HepG2 (cell line): ENCODE results near the gene XPR1. TPM values are rescaled to one million over a fixed set of nuclear protein-coding genes. Genes with fewer than 3 reads are reported as not detected.

ENCODE experiments used
- ATAC-seq: fragments of 200-7000 bp; cut with Tn5 transposase; 3 replicates; pipeline ENCODE4 v1.9.1; 2020; ENCODE audit warnings: mild to moderate bottlenecking, moderate library complexity
- BruUV-seq: library from RNA; stranded (reverse); fragments of 400-500 nt; replicated peaks from 2 replicates; lab custom pipeline; 2021; lab: Mats Ljungman, UMichigan
- CTCF ChIA-PET: fragments of 300-600 bp; formaldehyde crosslinking; extraction: SDS; loops from one replicate; lab custom pipeline; 2021; ENCODE audit warnings: low total read pairs, inconsistent platforms, low intra/inter-chr PET ratio; lab: Yijun Ruan, JAX
- POLR2A ChIA-PET: fragments of 350-600 bp; sonication (Branson Sonifier 250); formaldehyde crosslinking; loops from one replicate; lab custom pipeline; 2020; ENCODE audit warnings: antibody characterized with exemption, inconsistent platforms; lab: Yijun Ruan, JAX
- DNase-seq: peaks from one replicate; pipeline ENCODE4 v3.0.0-alpha.2; 2015; ENCODE audit warnings: low spot score
- FAIRE-seq: peaks from 3 replicates; lab custom pipeline; 2011; peaks lifted over from hg19 to GRCh38; lab: Jason Lieb, UNC
- H2AFZ ChIP-seq: one replicate; pipeline ENCODE4 v1.6.1; 2011; ENCODE audit warnings: low read length, inconsistent platforms
- H3K27ac ChIP-seq: fragments of 300-600 bp; 3 replicates; pipeline ENCODE4 v1.8.0; 2011; ENCODE audit warnings: mixed run types, mild to moderate bottlenecking, mixed read lengths, low read length, inconsistent platforms; ENCODE audit not compliant: insufficient read depth; ENCODE audit errors: extremely low read length
- H3K27me3 ChIP-seq, 2 experiments: fragments of 200-600 bp in 1 of 2; 2 replicates in 1 of 2; 3 replicates in 1 of 2; pipeline versions ENCODE4 v1.6.0 to v1.8.0; 2011; ENCODE audit warnings: low read length in 2 of 2, mild to moderate bottlenecking in 2 of 2, moderate library complexity in 2 of 2, inconsistent platforms in 1 of 2; ENCODE audit not compliant: insufficient read depth in 2 of 2, control insufficient read depth in 1 of 2
- H3K36me3 ChIP-seq, 2 experiments: fragments of 200-600 bp in 1 of 2; replicated peaks in 1 of 2; 2 replicates in 1 of 2; 3 replicates in 1 of 2; pipeline versions ENCODE4 v1.5.1 to v1.8.0; 2011; ENCODE audit warnings: low read length in 2 of 2, inconsistent platforms in 1 of 2; ENCODE audit not compliant: insufficient read depth in 2 of 2, control insufficient read depth in 1 of 2
- H3K4me1 ChIP-seq: 2 replicates; pipeline ENCODE4 v1.5.1; 2012; ENCODE audit warnings: low read length, inconsistent platforms; ENCODE audit not compliant: insufficient read depth
- H3K4me2 ChIP-seq: 2 replicates; pipeline ENCODE4 v1.6.0; 2011; ENCODE audit warnings: low read depth, low read length, inconsistent platforms
- H3K4me3 ChIP-seq, 3 experiments: fragments of 200-600 bp in 1 of 3; sonication (generic), shearing (Covaris generic) in 1 of 3; replicated peaks in 1 of 3; 2 replicates each; pipeline ENCODE4 v1.5.1; 2011 to 2016; ENCODE audit warnings: low read length in 3 of 3, inconsistent platforms in 2 of 3, low read depth in 2 of 3, mild to moderate bottlenecking in 2 of 3, control low read depth in 1 of 3, mixed read lengths in 1 of 3; ENCODE audit not compliant: insufficient read depth in 1 of 3
- H3K79me2 ChIP-seq: one replicate; pipeline ENCODE4 v1.6.1; 2011; ENCODE audit warnings: low read length, inconsistent platforms; ENCODE audit not compliant: insufficient read depth
- H3K9ac ChIP-seq: 2 replicates; pipeline ENCODE4 v1.6.0; 2011; ENCODE audit warnings: mild to moderate bottlenecking, low read depth, low read length, inconsistent platforms; ENCODE audit not compliant: insufficient read depth
- H3K9me3 ChIP-seq: 2 replicates; pipeline ENCODE4 v1.5.1; 2012; ENCODE audit warnings: mild to moderate bottlenecking, low read length
- H4K20me1 ChIP-seq: 2 replicates; pipeline ENCODE4 v1.6.0; 2011; ENCODE audit warnings: inconsistent platforms, mild to moderate bottlenecking, low read length, moderate library complexity; ENCODE audit not compliant: insufficient read depth
- CAMTA2 ChIP-seq: sonication (generic); formaldehyde crosslinking; IDR thresholded peaks from 2 replicates; pipeline ENCODE4 v1.4.0; 2020; ENCODE audit warnings: mild to moderate bottlenecking, missing genetic modification reagents, borderline replicate concordance
- EP300 ChIP-seq, 3 experiments: sonication (generic) in 1 of 3; formaldehyde crosslinking in 1 of 3; IDR thresholded peaks; 2 replicates each; pipeline versions ENCODE4 v1.5.1 to v1.6.1; 2011 to 2020; ENCODE audit warnings: low read depth in 2 of 3, low read length in 2 of 3, borderline replicate concordance in 1 of 3, improper control_type of control experiment in 1 of 3, mild to moderate bottlenecking in 1 of 3, missing genetic modification reagents in 1 of 3, moderate library complexity in 1 of 3
- ZNF121 ChIP-seq: sonication (generic); formaldehyde crosslinking; IDR thresholded peaks from 2 replicates; pipeline ENCODE4 v1.5.0; 2020; ENCODE audit warnings: mild to moderate bottlenecking, missing genetic modification reagents
- ZNF382 ChIP-seq: sonication (generic); formaldehyde crosslinking; IDR thresholded peaks from 2 replicates; pipeline ENCODE4 v1.5.0; 2020; ENCODE audit warnings: missing genetic modification reagents, mild to moderate bottlenecking, borderline replicate concordance
- whole genome bisulfite sequencing: methylation state at CpG from one replicate; pipeline ENCODE4 v1.1.6; 2017; ENCODE audit warnings: low lambda C conversion rate; 5-methylcytosine and 5-hydroxymethylcytosine counted together
- in situ Hi-C: cut with HindIII; loops from 2 replicates; pipeline ENCODE4 v1.10.0; 2017; ENCODE audit warnings: low pct_unique_long_range_greater_than_20kb; ENCODE audit not compliant: extremely low pct_ligation_motif_present
- intact Hi-C: fragments of 100-400 bp; cut with micrococcal nuclease; formaldehyde crosslinking; loops from one replicate; pipeline ENCODE4 v1.10.0; 2022; ENCODE audit not compliant: unreplicated experiment
- polyA plus RNA-seq, 8 experiments: library from polyadenylated mRNA; depleted of rRNA in 3 of 8; stranded (reverse) in 7 of 8; unstranded in 1 of 8; fragments of >200 nt; fragmentation: Illumina TruSeq in 4 of 8; extraction: Trizol in 4 of 8; gene quantifications; 2 replicates each; pipeline versions ENCODE4 v1.2.1 to v1.2.3, GENCODE V29; 2011 to 2016; ENCODE audit warnings: low read depth in 4 of 8, missing spikeins in 1 of 8, mixed read lengths in 1 of 8; ENCODE audit not compliant: insufficient read depth in 1 of 8
- total RNA-seq, 5 experiments: library from RNA; depleted of rRNA; stranded (reverse); fragments of >200 nt; fragmentation: Illumina TruSeq; extraction: Trizol; gene quantifications; 2 replicates each; pipeline ENCODE4 v1.2.3, GENCODE V29; 2016; ENCODE audit warnings: low read depth in 1 of 5

Gene XPR1
- total and polyA plus RNA-seq, 2 of the 13 experiments (the other 11 are each of a cell fraction or from before 2014, with no cell fraction given): 22.3 to 23.6 TPM

DNA sequence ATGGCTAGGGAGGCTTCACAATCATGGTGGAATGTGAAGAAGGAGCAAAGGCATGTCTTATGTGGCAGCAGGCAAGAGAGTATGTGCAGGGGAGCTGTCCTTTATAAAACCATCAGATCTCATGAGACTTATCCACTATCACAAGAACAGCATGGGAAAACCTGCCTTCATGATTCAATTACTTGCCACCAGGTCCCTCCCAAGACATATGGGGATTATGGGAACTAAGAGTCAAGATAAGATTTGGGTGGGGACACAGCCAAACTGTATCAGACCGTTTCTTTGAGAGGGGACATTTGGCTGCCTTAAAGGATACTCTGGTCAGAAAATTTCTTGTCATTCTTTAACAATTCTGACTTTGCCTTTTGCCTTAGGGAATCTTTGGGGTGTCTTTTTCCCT, 3.2 kb upstream of the XPR1 start:
- ATAC-seq: no peak
- H3K4me1 ChIP-seq: peaks cover 23% of the 10 kb centered on the region
- peaks cover 5% of the 10 kb centered on the region; the same call in 1 of the 2 replicates for H4K20me1 ChIP-seq
- peaks cover 11% of the 10 kb centered on the region for H3K79me2 ChIP-seq
- no peaks in the 10 kb centered on the region for H3K36me3 ChIP-seq
- H3K4me2 ChIP-seq: no peak overlapping the region
- TF ChIP-seq EP300 (IDR thresholded peaks at IDR 0.05; ENCODE audit: low read depth in 2 of 2, low read length in 2 of 2) (no peak), EP300 (CRISPR knock-in tag; IDR thresholded peaks at IDR 0.05; ENCODE audit: borderline replicate concordance) (no peak), ZNF382 (CRISPR knock-in tag) (no peak)
- intact Hi-C loops (no loop called here), in situ Hi-C loops (no loop called here)
- BruUV-seq: no TSS peak
- POLR2A ChIA-PET: no interaction called here
- no peak overlapping the region for H3K9ac ChIP-seq
- 6% methylated on average over 1 of the region's 1 CpG for WGBS
- no peak overlapping the region for H2AFZ ChIP-seq
- no peaks in the 10 kb centered on the region for H3K9me3 ChIP-seq
- no peak overlapping the region for H3K4me3 ChIP-seq
- FAIRE-seq: no peak
- no peaks in the 10 kb centered on the region; a peak in 1 of 5 replicates for H3K27me3 ChIP-seq
- DNase-seq: no peak
- CTCF ChIA-PET: no interaction called here
- no peak overlapping the region for H3K27ac ChIP-seq

DNA sequence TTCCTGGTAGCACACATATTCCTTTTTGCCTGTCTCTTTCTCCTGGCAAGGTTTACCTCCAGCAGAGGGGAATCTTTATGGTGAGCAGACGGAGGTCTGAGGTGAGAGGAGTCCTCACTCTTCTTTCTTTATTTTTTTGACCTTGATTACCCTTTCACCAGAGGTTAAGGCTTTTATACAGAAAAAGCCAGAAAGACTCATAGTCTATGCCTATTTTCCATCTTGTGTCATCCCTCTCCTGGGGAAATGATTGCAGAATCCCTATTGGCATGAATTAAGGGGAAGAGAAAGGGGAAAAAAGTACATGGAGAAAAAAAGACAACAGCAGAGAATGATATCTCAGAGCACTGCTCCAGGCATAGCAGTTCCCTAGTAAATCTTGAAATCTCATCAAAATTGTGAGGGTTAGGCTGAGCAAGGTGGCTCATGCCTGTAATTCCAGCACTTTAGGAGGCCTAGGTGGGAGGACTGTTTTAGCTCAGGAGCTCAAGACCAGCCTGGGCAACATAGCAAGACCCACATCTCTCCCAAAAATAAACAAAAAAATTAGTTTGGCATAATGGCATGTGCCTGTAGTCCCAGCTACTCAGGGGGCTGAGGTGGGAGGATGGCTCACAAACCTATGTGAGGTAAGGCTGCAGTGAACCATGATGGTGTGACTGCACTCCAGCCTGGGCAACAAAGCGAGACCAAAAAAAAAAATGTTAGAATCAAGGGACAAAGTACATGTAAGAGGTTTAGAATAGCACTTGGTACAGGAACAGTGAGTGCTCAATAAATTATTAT, 1.2 kb upstream of the XPR1 start:
- H4K20me1 ChIP-seq: peaks cover 8% of the 10 kb centered on the region; the same call in 1 of the 2 replicates
- no peaks in the 10 kb centered on the region for H3K36me3 ChIP-seq
- in situ Hi-C loops: no loop called here
- TF ChIP-seq CAMTA2 (CRISPR knock-in tag) (no peak), ZNF121 (peak; percentile 93)
- H3K4me1 ChIP-seq: peaks cover 32% of the 10 kb centered on the region
- H3K4me3 ChIP-seq: peak overlapping the region in 1 of 3 experiments; percentile 95; a peak in 1 of 6 replicates
- H3K27ac ChIP-seq: no peak overlapping the region
- ATAC-seq (no peak), DNase-seq (no peak), FAIRE-seq (no peak)
- peak overlapping the region; percentile 20; the same call in 1 of the 2 replicates for H3K9ac ChIP-seq
- H3K4me2 ChIP-seq: peak overlapping the region; percentile 69
- no peaks in the 10 kb centered on the region for H3K9me3 ChIP-seq
- peak overlapping the region; percentile 62 for H2AFZ ChIP-seq
- peaks cover 28% of the 10 kb centered on the region for H3K79me2 ChIP-seq
- BruUV-seq: no TSS peak
- ChIA-PET POLR2A (interaction anchor here (0.9 to 1.9 kb wide), 5 partner anchors 10 to 128 kb away, joined by 3 to 11 read pairs (median 4); partner anchors contain the start of gene ACBD6), CTCF (no interaction called here)
- intact Hi-C loops: loop anchor here (5.0 kb wide), 3 partner anchors 43 to 232 kb away; no protein-coding TSS in a partner anchor
- no peaks in the 10 kb centered on the region; a peak in 1 of 5 replicates for H3K27me3 ChIP-seq
- WGBS: 54% methylated on average over 2 of the region's 2 CpGs
